ENCODE measurements around the gene ESPN.

- no peak for TF ChIP-seq POLR2AphosphoS5 (IDR thresholded peaks at IDR 0.05; ENCODE audit: low read depth, low read length)
- no peak for TF ChIP-seq EZH2 (IDR thresholded peaks at IDR 0.05; ENCODE audit: low read depth, low read length, severe bottlenecking)
- no peak for TF ChIP-seq SRF (IDR thresholded peaks at IDR 0.05; ENCODE audit: low read depth, low read length)
- TF ChIP-seq TCF12 (IDR thresholded peaks at IDR 0.05; ENCODE audit: low read depth, low read length): no peak
- no peak for TF ChIP-seq POLR2A (IDR thresholded peaks at IDR 0.05; ENCODE audit: control extremely low read depth in 1 of 2, low read depth in 2 of 2, low read length in 2 of 2)
- no peak for TF ChIP-seq CTCF (IDR thresholded peaks at IDR 0.05; ENCODE audit: control extremely low read depth in 1 of 3, insufficient read depth in 1 of 3, low read depth in 1 of 3, low read length in 3 of 3)
- TF ChIP-seq FOSL1 (IDR thresholded peaks at IDR 0.05; ENCODE audit: insufficient read depth, low read depth, low read length): no peak
- TF ChIP-seq MAFK (IDR thresholded peaks at IDR 0.05; ENCODE audit: low read depth, low read length): no peak
- no peak for TF ChIP-seq TAF1 (IDR thresholded peaks at IDR 0.05; ENCODE audit: low read depth, low read length)
- TF ChIP-seq HDAC2 (IDR thresholded peaks at IDR 0.05; ENCODE audit: borderline replicate concordance in 1 of 2, low read depth in 2 of 2, low read length in 2 of 2): no peak
These were observed 22.1 kb downstream of the ESPN start for GRCh38 chr1:6446665-6447015.

Measured in H1 (cell line).